NCI-H510A (cell line): ENCODE data around the gene TSPEAR.

Source experiments
- DNase-seq: peaks from one replicate; lab custom pipeline; 2025; lab: John Stamatoyannopoulos, UW

TSPEAR gene

DNA sequence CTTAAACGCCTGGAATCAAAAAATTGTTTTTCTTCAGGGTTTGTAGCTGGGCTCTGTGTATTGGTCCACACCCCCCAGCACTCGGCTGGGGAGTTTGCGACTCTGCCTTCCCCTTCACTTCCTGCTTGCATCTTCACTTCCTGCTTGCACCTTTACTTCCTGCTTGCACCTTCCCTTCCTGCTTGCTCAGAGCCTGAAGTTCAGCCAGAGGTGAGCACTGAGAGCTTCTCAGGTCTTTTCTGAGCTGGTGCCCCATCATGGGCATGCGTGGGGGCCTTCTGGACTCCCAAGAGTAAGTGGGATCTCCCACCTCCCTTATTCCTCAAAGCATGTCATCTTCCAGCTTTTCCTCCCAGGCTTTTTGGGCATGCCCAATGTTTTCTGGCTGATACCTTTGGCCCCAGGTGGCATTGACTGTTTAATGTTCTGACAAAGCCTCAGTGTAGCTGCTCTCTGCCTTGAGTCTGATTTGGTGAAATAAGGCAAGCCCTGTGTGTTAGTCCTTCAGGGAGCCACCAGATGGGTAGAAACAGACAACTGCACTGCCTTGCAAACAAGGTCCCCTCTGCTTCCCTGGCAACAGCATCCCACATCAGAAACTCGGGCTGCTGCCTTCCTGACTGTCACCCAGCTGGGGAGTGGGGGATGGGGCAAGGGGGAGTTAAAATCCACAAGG is 163.6 kb downstream of the TSPEAR start:
- DNase-seq: no peak

DNA sequence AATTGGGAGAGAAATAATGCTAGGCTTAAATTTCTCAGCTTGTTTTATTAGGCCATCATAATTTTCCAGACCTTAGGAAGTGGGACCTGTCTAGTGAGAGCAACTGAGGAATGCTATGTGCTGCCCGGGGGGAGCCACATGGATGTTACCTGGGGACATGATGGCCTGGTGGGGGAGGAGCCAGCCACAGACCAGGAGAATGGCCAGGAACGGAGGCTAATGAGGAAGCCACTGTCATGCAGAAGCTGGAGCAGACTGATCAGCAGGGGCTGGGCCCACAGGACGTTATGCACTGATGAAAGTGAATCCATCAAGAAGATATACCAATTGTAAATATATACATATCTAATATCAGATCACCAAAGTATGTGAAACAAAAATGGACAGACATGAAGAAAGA is 166.8 kb downstream of the TSPEAR start:
- DNase-seq: no peak

DNA sequence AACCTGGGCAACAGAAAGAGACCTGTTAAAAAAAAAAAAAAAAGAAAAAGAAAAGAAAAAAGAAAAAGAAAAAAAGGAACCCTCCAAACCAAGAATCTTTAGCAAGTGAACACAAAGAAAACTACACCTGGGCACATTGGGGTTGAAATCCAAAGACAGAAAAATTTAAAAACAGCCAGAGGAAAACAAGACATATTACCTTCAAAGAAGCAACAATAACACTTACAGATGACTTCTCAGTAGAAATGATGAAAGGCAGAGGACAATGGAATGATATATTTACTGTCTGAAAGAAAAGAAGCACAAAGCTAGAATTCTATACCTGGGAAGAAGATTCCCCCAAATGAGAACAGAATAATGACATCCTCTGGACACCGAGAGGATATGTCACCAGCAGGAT is 168.7 kb downstream of the TSPEAR start:
- DNase-seq: no peak

DNA sequence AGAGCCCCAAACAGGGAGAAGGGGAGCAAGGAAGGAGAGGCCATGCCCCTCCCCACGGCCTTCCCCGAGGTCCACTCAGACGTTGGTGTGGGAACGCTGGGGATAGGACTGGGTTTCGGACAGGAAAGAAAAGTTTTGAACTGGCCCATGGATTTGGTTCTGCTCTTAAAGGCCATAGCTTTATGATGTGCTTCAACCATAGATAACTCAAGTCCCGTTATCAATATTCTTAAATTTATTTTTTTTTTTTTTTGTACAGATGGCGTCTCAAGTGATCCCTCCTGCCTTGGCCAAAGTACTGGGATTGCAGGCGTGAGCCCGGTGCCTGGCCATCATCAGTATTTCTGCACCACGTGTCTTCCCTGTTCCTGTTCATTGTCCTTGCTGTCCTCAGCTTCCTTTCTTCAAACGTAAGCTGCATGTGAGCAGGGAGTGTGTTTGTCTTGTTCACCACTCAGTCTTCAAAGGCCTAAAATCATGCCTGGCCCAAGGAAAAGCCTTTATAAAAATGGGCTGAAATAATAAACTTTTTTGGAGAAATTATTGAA is 170.6 kb downstream of the TSPEAR start:
- DNase-seq: no peak

DNA sequence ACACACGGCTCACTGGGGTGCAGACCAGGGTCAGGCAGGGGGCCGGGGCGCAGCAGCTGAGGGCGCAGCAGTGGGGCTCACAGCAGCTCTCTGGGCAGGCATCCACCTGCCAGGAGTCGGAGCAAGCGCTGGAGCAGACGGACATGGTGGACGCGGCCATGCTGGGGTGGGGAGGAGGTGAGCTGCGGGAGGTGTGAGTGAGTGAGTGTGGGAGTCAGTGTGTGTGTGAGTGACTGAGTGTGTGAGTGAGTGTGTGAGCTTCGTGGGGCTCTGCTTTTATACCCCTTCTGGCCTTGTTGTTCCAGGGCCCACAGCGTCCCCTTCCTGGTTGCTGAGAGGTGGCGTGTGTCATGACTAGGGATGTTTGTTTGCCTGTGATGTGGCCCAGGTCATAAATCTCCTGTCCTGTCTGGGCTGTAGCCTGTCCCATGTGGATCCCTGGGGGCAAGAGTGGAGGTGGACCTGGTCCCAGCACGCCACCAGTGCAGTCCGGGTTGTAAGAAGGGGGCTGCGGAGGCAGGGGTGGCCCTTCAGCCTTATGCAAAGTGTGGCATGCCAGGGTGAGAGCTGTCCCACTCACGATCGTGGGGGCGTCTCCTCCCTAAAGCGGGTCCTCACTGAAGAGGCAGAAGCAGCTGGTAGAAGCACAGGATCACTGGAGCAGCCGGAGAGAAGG is 171.2 kb downstream of the TSPEAR start, which contains the start of gene KRTAP10-1:
KRTAP10-1 (minus strand) TSS at position 205 of the 676 bp plus-strand sequence; CDS start at position 160, 45 bp downstream.
- no peak for DNase-seq

DNA sequence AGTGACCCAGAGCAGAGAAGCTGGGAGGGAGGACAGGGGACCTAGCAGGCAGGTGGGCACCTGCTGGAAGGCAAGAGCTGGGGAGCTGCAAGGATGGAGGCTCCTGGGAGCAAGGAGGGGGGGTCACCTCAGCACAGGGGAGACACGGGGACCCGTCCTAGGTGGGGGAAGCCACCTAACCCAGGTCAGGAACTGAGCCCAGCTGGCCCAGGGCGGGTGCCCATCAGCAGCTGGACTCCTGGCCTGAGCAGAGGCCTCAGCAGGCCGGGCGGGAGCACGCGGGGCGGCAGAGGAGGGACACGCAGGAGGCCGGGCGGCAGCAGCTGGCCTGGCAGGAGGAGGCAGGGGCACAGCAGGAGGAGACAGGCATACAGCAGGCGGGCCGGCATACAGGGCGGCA is 172.3 kb downstream of the TSPEAR start:
- no peak for DNase-seq

DNA sequence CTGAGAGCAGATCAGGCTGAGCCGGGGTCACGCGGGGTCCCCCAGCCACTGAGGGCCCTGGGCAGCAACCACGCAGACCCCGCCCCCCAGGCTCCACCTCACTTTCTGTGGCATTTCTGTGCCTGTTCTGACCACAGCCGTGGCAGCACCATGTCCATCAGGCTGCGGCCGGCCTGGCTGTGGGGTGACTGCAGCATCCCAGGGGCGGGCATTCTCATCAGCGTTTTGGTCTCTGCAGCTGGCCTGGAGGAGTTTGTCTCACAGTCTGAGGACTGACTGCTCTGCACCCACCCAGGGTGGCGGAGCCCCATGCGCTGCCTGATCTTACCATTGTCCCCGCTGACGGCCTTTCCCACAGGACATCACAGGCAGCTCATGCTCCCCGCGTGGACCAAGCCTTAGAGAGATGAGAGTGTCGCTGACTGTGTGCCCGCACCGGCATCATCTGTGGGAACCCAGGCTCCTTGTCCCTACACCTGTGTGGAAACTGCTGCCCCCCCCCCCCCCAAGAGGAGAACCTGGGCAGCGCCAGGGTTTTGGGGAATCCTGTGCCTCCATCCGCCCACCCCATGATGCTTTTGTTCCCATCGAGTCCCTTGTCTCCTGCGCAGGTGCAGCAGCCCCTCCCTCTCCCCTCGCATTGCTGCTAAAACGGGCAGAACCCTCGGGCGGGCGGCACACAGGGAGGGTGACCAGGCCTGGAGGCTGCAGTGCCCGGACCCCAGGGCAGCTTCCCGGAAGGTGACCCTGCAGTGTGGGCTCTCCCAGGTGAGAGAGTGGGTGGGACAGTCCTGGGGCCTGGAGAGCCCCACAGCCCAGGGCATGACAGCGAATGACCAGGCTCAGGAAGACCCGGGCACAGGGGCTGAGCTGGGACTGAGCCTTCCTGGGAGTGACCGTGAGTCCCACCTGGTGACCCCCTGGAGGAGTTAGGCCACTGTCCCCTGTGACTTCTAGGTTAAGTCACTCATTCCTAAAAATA is 173.2 kb downstream of the TSPEAR start:
- no peak for DNase-seq

DNA sequence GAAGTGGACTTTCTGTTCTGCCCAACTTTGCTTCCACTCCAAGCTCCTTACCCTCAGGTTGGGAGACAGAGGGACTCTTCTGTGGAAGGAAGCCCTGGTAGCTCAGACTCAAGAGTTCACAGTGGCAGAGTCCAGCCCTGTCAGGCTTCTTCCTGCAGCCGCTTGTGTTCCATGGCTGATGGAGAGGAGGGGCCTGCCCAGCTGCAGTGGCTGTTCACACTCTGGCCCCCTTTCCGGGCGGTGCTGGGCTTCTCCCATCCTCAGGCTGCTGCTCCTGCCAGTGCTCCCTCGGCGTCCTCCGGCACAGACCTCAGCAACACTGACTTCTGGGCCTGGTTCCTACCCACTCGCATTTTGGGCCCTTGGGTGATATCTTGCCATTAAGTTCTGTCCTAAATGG is 175.4 kb downstream of the TSPEAR start:
- no peak for DNase-seq

DNA sequence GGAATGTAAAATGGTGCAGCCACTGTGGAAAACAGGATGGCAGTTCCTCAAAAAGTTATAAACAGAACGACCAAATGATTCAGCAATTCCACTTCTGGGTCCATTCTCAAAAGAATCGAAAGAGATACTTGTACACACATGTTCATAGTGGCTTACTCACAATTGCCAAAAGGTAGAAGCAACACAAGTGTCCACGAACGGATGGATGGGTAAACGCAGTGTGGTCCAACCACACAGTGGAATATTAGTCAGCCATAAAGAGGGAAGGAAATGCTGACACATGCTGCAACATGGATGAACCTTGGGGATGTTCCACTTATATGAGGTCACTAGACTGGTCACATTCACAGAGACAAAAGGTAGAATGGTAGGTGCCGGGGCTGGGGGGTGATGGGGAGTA is 176.7 kb downstream of the TSPEAR start:
- DNase-seq: no peak

DNA sequence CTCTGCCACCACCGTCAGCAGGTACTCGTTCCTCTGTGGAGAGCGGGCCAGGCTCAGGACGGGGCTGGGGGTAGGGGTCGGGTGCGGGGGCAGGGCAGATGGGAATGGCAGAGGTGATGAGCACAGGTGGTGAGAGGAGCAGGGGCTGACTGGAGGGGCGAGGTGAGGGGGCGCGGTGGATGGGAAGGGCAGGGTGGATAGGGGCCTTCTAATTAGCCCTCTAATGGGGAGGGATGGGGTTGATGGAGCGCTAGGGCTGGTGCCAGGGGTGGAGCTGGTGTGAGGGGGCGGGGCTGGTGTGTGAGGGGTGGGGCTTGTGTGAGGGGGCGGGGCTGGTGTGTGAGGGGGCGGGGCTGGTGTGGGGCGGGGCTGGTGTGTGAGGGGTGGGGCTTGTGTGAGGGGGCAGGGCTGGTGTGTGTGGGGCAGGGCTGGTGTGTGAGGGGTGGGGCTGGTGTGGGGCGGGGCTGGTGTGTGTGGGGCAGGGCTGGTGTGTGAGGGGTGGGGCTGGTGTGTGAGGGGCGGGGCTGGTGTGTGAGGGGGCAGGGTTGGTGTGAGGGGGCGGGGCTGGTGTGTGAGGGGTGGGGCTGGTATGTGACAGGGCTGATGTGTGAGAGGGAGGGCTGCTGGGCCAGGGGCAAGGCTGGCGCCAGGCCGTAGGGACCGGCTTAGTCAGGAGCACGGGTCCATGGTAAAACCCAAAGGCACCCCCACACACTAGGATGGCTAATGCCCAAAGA is 177.3 kb downstream of the TSPEAR start:
- no peak for DNase-seq

DNA sequence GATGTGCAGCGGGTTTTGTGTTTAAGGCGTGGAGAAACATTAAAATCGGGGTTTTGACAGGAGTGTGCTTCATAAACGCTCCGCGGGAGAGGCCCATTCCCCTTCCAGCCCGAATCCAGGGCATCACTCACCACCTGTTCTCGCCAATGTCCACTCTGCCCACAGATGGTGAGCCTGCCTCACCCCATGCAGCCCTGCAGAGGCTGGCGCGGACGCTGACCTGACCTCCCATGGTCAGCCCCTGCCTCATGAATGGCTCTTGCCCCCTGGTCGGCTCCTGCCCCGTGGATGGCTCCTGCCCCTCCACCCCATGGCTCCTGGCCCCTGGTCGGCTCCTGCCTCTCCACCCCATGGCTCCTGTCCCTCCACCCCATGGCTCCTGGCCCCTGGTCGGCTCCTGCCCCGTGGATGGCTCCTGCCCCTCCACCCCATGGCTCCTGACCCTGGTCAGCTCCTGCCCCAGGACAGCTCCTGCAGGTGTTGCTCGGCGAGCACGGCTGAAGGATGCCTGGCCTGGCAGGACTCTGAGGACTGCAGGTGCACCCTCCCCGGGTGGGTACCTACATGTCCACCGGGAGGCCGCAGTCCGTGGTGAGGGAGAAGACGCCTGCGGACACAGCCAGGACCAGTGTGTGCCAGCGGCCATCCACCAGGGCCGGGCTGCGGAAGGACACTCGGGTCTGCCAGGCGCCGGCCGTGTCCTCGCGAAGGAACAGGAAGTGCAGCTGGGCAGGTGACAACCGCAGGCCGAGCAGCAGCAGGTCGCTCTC is 178.1 kb downstream of the TSPEAR start:
- DNase-seq: no peak

DNA sequence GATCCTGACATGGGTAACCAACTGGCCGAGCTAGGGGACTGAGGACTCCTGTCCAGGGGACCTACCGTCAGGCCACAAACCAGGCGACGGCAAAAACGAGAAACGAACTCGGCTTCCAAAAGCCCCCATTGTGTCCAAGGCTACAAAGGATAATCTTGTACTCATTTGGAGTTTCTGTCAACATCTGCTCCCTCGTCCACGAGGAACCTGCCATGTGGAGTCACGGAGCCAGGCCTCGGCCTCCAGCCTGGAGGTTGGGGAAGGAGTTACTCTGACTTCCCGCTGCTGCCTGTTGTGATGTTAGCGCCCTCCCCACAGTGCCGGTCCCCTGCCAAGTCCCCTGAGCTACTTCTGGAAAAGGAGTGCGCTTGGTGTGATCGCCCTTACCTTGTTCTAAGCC is 178.7 kb downstream of the TSPEAR start:
- DNase-seq: no peak

DNA sequence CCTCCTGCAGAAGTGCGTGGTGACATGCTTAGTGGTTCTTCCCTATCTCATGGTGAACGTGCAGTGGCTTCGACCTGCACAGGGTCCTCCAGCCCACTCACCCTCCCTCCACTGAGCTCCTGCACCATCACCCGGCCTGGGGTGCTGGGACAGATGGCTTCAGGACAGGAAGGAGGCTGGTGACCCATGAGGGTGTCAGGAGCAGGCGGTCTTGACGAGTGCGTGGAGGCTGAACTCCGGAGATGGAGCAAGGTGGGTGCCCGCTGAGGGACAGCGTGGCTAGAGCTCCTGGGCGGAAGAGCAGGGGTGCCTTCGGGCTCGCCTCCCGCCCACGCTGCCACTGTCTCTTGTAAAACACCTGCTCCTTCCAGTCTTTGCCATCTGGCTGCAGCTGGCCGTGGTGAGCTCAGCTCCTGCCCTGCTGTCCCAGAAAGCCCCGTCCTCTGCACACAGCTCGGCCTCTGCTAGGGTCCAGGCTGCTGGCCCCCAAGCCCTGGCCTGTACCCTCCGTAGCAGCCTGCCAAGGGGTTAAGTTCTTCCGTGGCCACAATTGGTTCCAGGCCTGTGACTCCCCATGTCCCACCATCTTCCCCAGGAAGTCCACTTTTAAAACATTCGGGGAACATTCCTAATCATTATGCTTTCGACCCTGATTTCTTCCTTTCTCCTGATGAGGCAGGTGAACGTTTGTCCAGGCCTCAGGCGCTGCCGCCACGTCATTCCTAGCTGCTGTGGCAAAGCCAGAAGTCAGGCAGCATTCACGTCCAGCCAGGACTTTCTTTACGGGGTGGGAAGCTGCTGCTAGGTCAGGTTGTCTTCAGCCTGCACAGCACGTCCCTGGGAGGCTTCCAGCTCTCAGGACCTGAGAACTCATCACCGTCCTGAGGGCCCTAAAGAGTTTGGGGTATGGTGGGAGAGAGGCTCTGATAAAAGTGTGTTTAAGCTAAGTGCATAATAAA is 179.5 kb downstream of the TSPEAR start:
- no peak for DNase-seq

DNA sequence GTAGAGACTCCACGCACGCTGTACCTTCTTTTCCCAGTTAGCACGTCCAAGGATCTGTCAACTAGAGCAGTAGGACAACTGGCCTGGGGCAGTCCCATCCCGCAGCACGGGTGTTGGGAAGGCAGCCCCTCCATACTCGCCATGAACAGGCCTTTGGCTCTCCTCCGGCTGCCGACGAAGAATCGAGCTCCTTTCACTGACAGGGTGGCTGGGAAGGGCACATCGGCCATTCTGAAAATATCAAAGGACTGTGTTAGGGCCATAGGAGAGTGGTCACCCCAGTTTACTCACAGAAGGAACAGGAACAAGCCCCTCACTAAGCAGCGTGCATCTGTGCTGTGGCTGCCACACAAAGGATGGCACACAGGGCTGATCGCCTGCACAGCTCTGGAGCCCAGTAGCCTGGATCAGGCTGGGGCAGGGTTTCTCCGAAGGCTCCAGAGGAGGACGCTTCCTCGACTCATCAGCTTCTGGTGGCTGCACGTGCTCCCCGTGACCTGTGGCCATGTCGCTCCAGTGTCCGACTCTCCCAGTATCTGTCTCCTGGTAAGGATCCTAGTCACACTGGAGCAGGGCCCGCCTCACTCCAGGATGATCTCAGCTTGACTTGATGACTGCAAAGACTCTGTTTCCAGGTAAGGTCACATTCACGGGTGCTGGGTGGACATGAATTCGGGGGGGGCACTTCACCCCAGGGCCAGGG is 180.3 kb downstream of the TSPEAR start:
- no peak for DNase-seq

DNA sequence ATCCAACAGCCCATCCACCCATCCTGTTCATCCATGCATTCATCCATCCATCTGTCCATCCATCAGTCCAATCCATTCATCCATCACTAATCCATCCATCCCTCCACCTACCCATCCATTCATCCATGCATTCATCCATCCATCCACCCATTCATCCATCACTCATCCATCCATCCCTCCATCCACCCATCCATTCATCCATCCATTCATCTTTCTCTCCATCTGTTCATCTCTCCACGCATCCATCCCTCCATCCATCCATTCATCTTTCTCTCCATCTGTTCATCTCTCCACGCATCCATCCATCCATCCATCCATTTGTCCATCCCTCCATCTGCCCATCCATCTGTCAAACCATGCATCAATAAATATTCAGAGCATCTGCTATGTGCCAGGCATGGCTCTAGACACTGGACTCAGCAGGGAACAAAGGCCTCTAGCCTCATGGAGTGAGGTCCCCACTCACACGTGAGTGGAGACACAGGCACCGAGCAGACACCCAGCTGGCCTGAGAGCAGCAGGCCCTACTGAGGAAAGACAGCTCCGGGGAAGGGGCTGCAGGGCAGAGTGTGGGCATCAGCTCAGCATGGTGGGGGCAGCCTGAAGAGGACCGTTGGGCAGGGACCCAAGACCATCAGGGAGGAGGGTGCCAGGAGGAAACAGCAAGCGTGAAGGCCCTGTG is 181.0 kb downstream of the TSPEAR start:
- no peak for DNase-seq

DNA sequence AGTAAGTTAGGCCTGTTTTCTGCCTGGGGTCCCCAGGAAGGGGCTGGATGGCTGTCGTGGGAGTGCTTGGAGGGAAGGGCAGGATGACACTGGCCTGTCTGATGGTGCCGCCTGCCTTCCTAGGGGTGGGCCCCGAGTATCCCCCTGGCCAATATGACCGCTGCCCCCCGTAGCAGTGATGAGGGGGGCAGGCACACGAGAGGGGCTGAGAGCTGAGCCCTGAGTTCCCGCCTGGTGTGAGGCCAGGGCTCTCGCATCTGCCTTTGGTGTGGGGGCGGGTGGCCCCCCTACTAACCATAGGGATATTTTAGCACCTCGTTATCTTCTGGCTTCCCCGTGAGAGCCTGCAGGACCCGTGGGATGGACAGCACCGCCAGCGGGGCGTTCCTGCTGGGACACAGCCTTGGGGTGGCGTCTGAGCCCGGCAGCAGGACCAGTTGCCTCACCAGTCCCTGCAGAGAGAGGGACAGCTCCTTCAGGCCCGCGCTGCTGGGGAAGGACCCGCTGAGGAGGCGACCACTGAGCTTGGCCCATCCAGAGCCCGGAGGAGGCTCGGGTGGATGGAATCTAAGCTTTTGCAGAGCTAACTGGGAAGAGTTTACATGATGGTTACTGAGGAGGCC is 181.8 kb downstream of the TSPEAR start:
- DNase-seq: no peak

DNA sequence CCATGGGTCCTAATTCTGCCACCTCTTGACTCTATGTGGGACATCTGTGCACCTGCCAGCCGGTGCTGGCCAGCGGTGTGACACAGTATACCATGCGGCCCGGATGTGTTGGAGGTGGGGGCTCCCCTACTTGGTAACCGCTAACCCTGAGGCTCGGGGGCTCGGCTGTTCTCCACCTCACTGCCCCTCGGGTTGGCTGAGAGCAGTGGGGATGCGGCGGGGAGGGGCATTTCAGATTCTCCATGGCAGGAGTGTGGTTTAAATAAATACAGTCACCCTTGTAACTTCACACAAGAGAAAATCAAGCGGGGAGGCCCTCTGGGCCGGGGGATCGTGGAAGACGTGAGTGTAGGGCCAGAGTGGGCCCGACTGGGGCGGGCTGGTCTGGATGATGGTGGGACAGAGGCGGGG is 182.4 kb downstream of the TSPEAR start:
- no peak for DNase-seq

DNA sequence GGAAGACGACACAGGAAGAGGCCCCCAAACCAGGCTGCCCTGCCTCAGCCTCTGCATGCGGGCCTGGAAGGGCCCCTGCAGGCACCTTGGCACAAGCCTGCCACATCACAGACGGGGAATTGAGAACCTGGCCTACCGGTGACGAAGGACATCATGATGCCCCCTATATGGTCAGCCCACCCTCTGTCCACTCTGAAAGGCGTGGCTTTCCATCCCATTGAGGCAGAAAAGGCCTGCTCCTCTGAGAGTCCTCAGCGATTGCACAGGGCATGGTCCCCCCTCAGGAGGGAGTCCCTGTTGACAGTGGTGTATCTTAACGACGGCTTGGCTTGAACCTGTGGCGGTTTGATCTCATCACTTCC is 182.8 kb downstream of the TSPEAR start:
- DNase-seq: no peak
